GM12878 (cell line): ENCODE results near the gene NDUFV1. TPM values are rescaled to one million over a fixed set of nuclear protein-coding genes. Genes with fewer than 3 reads are reported as not detected.
A peak's percentile ranks its signal among the peaks of the same experiment; 100 is the strongest.

Experiments used
- ESRRA ChIP-seq: IDR thresholded peaks from 2 replicates; pipeline ENCODE4 v1.6.1; 2012; ENCODE audit warnings: mild to moderate bottlenecking, low read length, improper control_type of control experiment
- HDGF ChIP-seq: fragments of 450-650 bp; IDR thresholded peaks from 2 replicates; pipeline ENCODE4 v1.6.1; 2016; ENCODE audit warnings: antibody characterized with exemption
- MTA2 ChIP-seq: fragments of 450-650 bp; IDR thresholded peaks from 2 replicates; pipeline ENCODE4 v1.6.1; 2016; ENCODE audit warnings: low read depth, mild to moderate bottlenecking, moderate library complexity
- PBX3 ChIP-seq: IDR thresholded peaks from 2 replicates; pipeline ENCODE4 v1.6.1; 2011; ENCODE audit warnings: mild to moderate bottlenecking, low read depth, low read length, moderate library complexity; ENCODE audit not compliant: insufficient replicate concordance
- SIX5 ChIP-seq: IDR thresholded peaks from 2 replicates; pipeline ENCODE4 v1.6.1; 2011; ENCODE audit warnings: mild to moderate bottlenecking, low read depth, low read length, moderate library complexity; ENCODE audit not compliant: severe bottlenecking
- SUPT20H ChIP-seq: IDR thresholded peaks from 2 replicates; pipeline ENCODE4 v1.6.1; 2011; ENCODE audit warnings: low read depth, mild to moderate bottlenecking, low read length, moderate library complexity, borderline replicate concordance; ENCODE audit not compliant: control insufficient read depth
- TCF3 ChIP-seq: IDR thresholded peaks from 2 replicates; pipeline ENCODE4 v1.6.1; 2012; ENCODE audit warnings: low read depth, mild to moderate bottlenecking, low read length, borderline replicate concordance; ENCODE audit not compliant: insufficient read depth
- ZBTB4 ChIP-seq: fragments of 450-650 bp; formaldehyde crosslinking; IDR thresholded peaks from 2 replicates; pipeline ENCODE4 v1.4.0; 2022; ENCODE audit warnings: mild to moderate bottlenecking, moderate library complexity
- polyA plus RNA-seq, 11 experiments: library from polyadenylated mRNA; depleted of rRNA in 4 of 11; unstranded in 6 of 11; stranded (reverse) in 5 of 11; fragments of >200 nt; fragmentation: Nextera tagmentation in 4 of 11; fragmentation: Illumina TruSeq in 1 of 11; extraction: Ambion mirVana in 4 of 11; extraction: Trizol in 1 of 11; gene quantifications; 1 replicate in 1 of 11; 2 replicates in 10 of 11; pipeline versions ENCODE4 v1.2.1 to v1.2.3, GENCODE V29; 2011 to 2016; ENCODE audit warnings: inconsistent platforms in 2 of 11, missing spikeins in 2 of 11, low read depth in 1 of 11
- total RNA-seq, 4 experiments: library from RNA; depleted of rRNA in 3 of 4; stranded (reverse); fragments of >200 nt in 3 of 4; fragmentation: Illumina TruSeq in 1 of 4; extraction: Trizol in 1 of 4; gene quantifications; 2 replicates each; pipeline versions ENCODE4 v1.2.1 to v1.2.3, GENCODE V29; 2013 to 2021
- TF ChIP-seq, protein P1 (sequence below): IDR thresholded peaks from 2 replicates; pipeline ENCODE4 v1.6.1; 2011; ENCODE audit warnings: borderline replicate concordance, low read depth, mild to moderate bottlenecking, moderate library complexity, low read length; ENCODE audit not compliant: insufficient read depth, poor library complexity, severe bottlenecking

Gene NDUFV1
- total and polyA plus RNA-seq, 10 of the 15 experiments (the other 5 are each of a cell fraction or from before 2014, with no cell fraction given), result 8.2 to 380 (median 231) TPM

- TF ChIP-seq ZBTB4 (CRISPR knock-in tag) (no peak), MTA2 (no peak), SIX5 (no peak), SUPT20H (no peak), ESRRA (no peak), TCF3 (0 out of 2 replicates have a peak, but pooled peaks have one; percentile 52), PBX3 (peak; percentile 45), HDGF (peak; percentile 76)
- TF ChIP-seq, protein P1, sequence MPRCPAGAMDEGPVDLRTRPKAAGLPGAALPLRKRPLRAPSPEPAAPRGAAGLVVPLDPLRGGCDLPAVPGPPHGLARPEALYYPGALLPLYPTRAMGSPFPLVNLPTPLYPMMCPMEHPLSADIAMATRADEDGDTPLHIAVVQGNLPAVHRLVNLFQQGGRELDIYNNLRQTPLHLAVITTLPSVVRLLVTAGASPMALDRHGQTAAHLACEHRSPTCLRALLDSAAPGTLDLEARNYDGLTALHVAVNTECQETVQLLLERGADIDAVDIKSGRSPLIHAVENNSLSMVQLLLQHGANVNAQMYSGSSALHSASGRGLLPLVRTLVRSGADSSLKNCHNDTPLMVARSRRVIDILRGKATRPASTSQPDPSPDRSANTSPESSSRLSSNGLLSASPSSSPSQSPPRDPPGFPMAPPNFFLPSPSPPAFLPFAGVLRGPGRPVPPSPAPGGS, result peak; percentile 96
Observed at GRCh38 chr11:67649634-67650510, 43.1 kb downstream of the NDUFV1 start (continued).
